ENCODE measurements around the gene PNMT. TPM values are rescaled to one million over a fixed set of nuclear protein-coding genes. Genes with fewer than 3 reads are reported as not detected.

The PNMT gene
- total and polyA plus RNA-seq, 2 of the 8 experiments (the other 6 are each of a cell fraction or from before 2014, with no cell fraction given): 5.6 to 10.9 TPM

DNA sequence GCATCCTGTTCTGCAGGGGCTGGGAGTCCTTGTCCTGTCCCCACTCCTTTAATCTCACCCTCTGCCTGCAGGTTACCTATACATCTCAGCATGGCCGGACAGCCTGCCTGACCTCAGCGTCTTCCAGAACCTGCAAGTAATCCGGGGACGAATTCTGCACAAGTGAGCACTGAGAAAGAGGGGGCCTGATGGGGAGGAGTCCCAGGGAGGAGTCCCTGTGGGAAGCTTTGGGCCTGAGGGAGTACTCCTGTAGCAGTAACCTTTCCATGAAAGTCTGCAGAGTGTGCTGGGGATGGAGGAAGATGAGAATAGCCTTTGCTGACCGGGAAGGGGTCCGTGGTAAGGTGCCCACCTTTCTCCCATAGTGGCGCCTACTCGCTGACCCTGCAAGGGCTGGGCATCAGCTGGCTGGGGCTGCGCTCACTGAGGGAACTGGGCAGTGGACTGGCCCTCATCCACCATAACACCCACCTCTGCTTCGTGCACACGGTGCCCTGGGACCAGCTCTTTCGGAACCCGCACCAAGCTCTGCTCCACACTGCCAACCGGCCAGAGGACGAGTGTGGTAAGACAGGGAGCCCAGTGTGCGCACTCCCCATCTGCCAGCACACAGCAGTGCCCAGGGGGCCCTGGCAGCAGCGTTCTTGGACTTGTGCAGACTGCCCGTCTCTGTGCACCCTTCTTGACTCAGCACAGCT is 47.3 kb downstream of the PNMT start:
- 94% methylated on average over 18 of the region's 18 CpGs; no CpG with 5 or more reads in 1 of the 2 experiments for WGBS, 2 experiments (ENCODE audit: extremely low coverage in 1 of 2, insufficient coverage in 1 of 2, insufficient read length in 1 of 2, insufficient replicate concordance in 2 of 2, low coverage in 1 of 2, low lambda C conversion rate in 2 of 2, missing lambda C conversion rate in 1 of 2)
- TF ChIP-seq RAD21 (IDR thresholded peaks at IDR 0.05 in 1 of 2, conservative IDR thresholded peaks at IDR 0.05 in 1 of 2; ENCODE audit: low read depth in 2 of 2, low read length in 2 of 2): no peak
- no peak for TF ChIP-seq TAF7 (optimal IDR thresholded peaks at IDR 0.05; ENCODE audit: borderline replicate concordance, low read depth, low read length)
- TF ChIP-seq, protein P1, sequence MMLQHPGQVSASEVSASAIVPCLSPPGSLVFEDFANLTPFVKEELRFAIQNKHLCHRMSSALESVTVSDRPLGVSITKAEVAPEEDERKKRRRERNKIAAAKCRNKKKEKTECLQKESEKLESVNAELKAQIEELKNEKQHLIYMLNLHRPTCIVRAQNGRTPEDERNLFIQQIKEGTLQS (IDR thresholded peaks at IDR 0.05; ENCODE audit: insufficient read depth, low read depth, low read length): no peak
- TF ChIP-seq, protein P2, sequence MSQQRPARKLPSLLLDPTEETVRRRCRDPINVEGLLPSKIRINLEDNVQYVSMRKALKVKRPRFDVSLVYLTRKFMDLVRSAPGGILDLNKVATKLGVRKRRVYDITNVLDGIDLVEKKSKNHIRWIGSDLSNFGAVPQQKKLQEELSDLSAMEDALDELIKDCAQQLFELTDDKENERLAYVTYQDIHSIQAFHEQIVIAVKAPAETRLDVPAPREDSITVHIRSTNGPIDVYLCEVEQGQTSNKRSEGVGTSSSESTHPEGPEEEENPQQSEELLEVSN (IDR thresholded peaks at IDR 0.05): no peak
- TF ChIP-seq TAF1 (IDR thresholded peaks at IDR 0.05; ENCODE audit: low read depth, low read length): no peak
- no peak for TF ChIP-seq KDM4A (IDR thresholded peaks at IDR 0.05; ENCODE audit: low read depth, low read length, severe bottlenecking)
- no peak for TF ChIP-seq YY1 (IDR thresholded peaks at IDR 0.05; ENCODE audit: low read depth, low read length)
- no peak for TF ChIP-seq NANOG (IDR thresholded peaks at IDR 0.05; ENCODE audit: insufficient read depth, low read depth, low read length, poor library complexity, severe bottlenecking)
- TF ChIP-seq EZH2 (IDR thresholded peaks at IDR 0.05; ENCODE audit: low read depth, low read length, severe bottlenecking): no peak
- no peak for TF ChIP-seq CEBPB (IDR thresholded peaks at IDR 0.05; ENCODE audit: low read depth, low read length)

More for the DNA sequence above, 47.3 kb downstream of the PNMT start:
- no peak overlapping the region for H3K9ac ChIP-seq (replicated peaks in 1 of 4; ENCODE audit: extremely low read depth in 1 of 4, low read depth in 3 of 4, low read length in 3 of 4)
- POLR2A ChIA-PET (ENCODE audit: partially characterized antibody): interaction anchor here (0.9 to 4.5 kb wide), 8 partner anchors 8 to 35 kb away, joined by 3 to 23 read pairs (median 5); partner anchors contain the start of genes ERBB2 and MIEN1
- no peak overlapping the region for H2BK12ac ChIP-seq (ENCODE audit: low read depth, low read length)
- H3K4me1 ChIP-seq (replicated peaks in 1 of 4; ENCODE audit: control insufficient read depth in 3 of 4, insufficient read depth in 4 of 4, low read length in 3 of 4): no peaks in the 10 kb centered on the region
- H3K27ac ChIP-seq (ENCODE audit: low read depth, low read length): 0 out of 2 replicates have a peak overlapping the region, but pooled peaks have one; percentile 47
- no peak overlapping the region for H3K4me3 ChIP-seq (ENCODE audit: extremely low read depth in 1 of 4, insufficient read depth in 2 of 4, low read depth in 3 of 4, low read length in 4 of 4)
- no peaks in the 10 kb centered on the region for H3K23me2 ChIP-seq (ENCODE audit: low read depth, low read length)
- H2BK15ac ChIP-seq (ENCODE audit: low read length): no peak overlapping the region
- H3K56ac ChIP-seq (replicated peaks; ENCODE audit: insufficient read length, low read depth, low read length): no peak overlapping the region
- no peaks in the 10 kb centered on the region for H3K9me3 ChIP-seq (ENCODE audit: insufficient read depth in 2 of 2, low read depth in 1 of 2, low read length in 1 of 2)
- H3K4me2 ChIP-seq (ENCODE audit: insufficient read depth in 1 of 2, low read depth in 2 of 2, low read length in 2 of 2): no peak overlapping the region
- no peak overlapping the region for H3K23ac ChIP-seq (ENCODE audit: insufficient read length)
- no peak overlapping the region for H2AFZ ChIP-seq (ENCODE audit: low read length)
- H4K5ac ChIP-seq (ENCODE audit: insufficient read length, low read depth, low read length): no peak overlapping the region
- H3K79me2 ChIP-seq (ENCODE audit: control insufficient read depth in 1 of 2, insufficient read depth in 2 of 2, low read length in 2 of 2): peaks cover 0 to 4% of the 10 kb centered on the region in 2 experiments; a peak in 2 of 4 replicates
- no peak for FAIRE-seq
- H2BK20ac ChIP-seq (ENCODE audit: low read length): no peak overlapping the region
- peaks cover 8 to 10% of the 10 kb centered on the region in 2 experiments for H4K20me1 ChIP-seq (replicated peaks in 1 of 2; ENCODE audit: control insufficient read depth in 1 of 2, insufficient read depth in 2 of 2, low read length in 2 of 2)
- no peak overlapping the region for H3K18ac ChIP-seq (ENCODE audit: extremely low read depth, low read length)
- H4K91ac ChIP-seq (replicated peaks; ENCODE audit: insufficient read length, low read length): no peak overlapping the region
- no peak overlapping the region for H4K8ac ChIP-seq (ENCODE audit: extremely low read depth, insufficient read depth, low read length)
- H2BK5ac ChIP-seq (ENCODE audit: low read depth, low read length): no peak overlapping the region
- no peaks in the 10 kb centered on the region for H3K79me1 ChIP-seq (ENCODE audit: low read depth, low read length)
- CTCF ChIA-PET (ENCODE audit: partially characterized antibody): interaction anchor here (0.5 to 2.7 kb wide), 9 partner anchors 10 to 167 kb away, joined by 3 to 13 read pairs (median 3); partner anchors contain the start of genes MIEN1 and PGAP3
- H2AK5ac ChIP-seq (ENCODE audit: low read depth, low read length): no peak overlapping the region
- DNase-seq (ENCODE audit: low read depth in 1 of 2, low spot score in 2 of 2): no peak
- H3K14ac ChIP-seq (ENCODE audit: insufficient read length): no peak overlapping the region
- H3K27me3 ChIP-seq (replicated peaks in 1 of 4; ENCODE audit: control insufficient read depth in 3 of 4, extremely low read depth in 1 of 4, insufficient read depth in 3 of 4, low read length in 3 of 4): no peaks in the 10 kb centered on the region
- H3K36me3 ChIP-seq (ENCODE audit: control insufficient read depth in 2 of 4, insufficient read depth in 4 of 4, low read length in 3 of 4): peaks cover 45 to 94% (median 75%) of the 10 kb centered on the region in 4 experiments
- no peak overlapping the region for H2BK120ac ChIP-seq (replicated peaks; ENCODE audit: low read depth, low read length)
- H3K4ac ChIP-seq (replicated peaks; ENCODE audit: insufficient read length, low read depth, low read length): no peak overlapping the region
